Activated T-helper 1 cell treated with anti-CD3 and anti-CD28 coated beads, Interleukin-2, amount 50 U/mL, for 16 hours (primary cell): Measurements from ENCODE around the gene FARP1.
"Not testable (repeated sequence)": the region's sequence is repeated elsewhere in the genome, so short reads cannot be mapped to it uniquely, and the experiment has no call there.

Source experiments
- DNase-seq, 2 donors: peaks; one replicate each; pipeline ENCODE4 v3.0.0-alpha.2; 2020; ENCODE audit warnings: low read depth in 1 of 2, low spot score in 1 of 2

FARP1 gene

GRCh38 chr13:98352226-98352625 is 209.3 kb downstream of the FARP1 start:
- no peak for DNase-seq

GRCh38 chr13:98353750-98354149 is 210.9 kb downstream of the FARP1 start:
- no peak for DNase-seq

- DNase-seq, result no peak
Measured at GRCh38 chr13:98358937-98359336, 216.0 kb downstream of the FARP1 start.

DNA sequence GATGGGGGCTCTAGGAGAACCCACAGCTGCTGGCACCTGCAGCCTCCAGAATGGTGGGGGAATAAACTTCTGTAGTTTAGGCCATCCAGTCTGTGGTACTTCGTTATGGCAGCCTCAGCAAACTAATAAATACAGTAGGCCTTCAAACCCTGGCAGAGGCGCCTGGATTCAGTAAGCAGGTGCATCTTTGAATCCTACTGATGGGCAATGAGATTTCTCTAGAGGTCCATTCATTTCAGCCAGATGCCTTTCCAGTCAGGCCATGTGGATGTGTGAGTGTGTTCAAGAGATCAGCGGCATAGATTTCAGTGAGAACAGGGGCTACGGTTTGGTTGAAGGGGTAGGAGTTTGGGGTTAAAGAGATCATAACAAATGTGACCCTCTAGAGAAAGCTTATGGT is 217.7 kb downstream of the FARP1 start:
- DNase-seq, result no peak

DNA sequence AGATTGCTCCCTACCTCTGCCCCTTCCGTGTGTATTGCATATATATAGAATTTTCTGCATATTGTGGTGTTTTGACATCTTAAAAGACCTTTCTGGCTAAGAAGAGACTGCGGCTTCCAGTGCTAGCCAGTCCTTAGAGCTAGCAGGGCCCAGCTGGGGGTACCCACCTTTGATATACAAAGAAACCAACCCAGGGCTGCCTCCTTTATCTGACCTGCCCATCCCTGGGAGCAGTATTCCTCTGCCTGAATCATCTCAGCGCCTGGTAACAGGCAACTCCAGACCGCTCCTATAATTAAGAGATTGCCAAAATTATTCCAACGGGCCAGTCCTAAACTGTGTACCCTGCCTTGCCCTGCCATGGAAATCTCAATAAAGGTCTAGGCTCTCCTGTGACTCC is 220.4 kb downstream of the FARP1 start:
- no peak for DNase-seq

- DNase-seq, result no peak
Measured at GRCh38 chr13:98364179-98364578, 221.3 kb downstream of the FARP1 start.

- DNase-seq, result no peak
Measured at GRCh38 chr13:98364647-98365046, 221.8 kb downstream of the FARP1 start.

GRCh38 chr13:98365302-98365701 is 222.4 kb downstream of the FARP1 start:
- DNase-seq, result no peak

DNA sequence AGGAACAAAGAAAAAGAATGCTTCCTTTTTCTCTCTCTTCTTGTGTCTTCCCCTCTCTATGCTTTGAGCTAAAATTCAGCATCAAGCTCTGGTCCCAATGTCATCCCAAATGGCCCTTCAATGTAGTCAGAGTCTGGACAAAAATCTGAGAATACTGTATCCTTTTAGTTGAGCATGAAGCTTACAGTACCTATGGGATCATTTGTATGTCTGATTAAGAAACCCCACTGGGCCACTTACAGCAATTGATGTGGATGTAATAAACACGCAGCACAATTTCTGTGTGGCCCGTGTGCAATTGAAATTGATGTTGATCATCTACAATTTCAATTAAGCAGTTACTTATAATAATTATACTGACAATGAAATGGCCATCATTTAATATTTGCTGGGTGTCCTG is 223.1 kb downstream of the FARP1 start:
- DNase-seq, result no peak

DNA sequence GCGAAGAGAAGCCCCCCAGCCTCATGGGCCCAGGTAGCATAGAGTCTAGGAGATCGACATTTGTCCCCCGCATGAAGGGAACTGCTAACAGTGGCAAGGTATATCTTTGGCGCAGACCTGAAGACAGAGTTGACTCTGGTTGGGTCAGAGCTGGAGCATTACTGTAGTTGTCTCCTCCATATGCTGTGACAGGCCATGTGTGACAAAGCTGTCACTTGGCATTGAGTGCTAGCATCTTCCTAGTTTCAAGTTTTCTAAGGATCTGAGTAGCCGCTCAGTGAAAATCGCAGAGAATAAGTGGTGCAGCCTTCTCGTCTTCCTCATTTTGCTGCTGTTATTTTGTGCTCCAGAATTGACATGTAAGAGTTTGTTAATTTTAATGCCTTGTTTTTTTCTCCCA is 223.5 kb downstream of the FARP1 start:
- no peak for DNase-seq

- DNase-seq, result no peak
Measured at GRCh38 chr13:98366959-98367358, 224.1 kb downstream of the FARP1 start.

GRCh38 chr13:98368019-98368418 is 225.1 kb downstream of the FARP1 start:
- no peak for DNase-seq

DNA sequence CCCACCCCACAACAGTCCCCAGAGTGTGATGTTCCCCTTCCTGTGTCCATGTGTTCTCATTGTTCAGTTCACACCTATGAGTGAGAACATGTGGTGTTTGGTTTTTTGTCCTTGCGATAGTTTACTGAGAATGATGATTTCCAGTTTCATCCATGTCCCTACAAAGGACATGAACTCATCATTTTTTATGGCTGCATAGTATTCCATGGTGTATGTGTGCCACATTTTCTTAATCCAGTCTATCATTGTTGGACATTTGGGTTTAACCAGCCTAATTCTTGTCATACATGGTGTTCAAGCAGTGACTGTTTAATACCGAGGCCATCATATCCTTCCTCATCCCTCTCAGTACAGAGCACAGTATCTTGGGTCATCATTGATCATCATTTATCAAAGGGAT is 226.6 kb downstream of the FARP1 start:
- not testable (repeated sequence) for DNase-seq

- no peak for DNase-seq
Measured at GRCh38 chr13:98370261-98370660, 227.4 kb downstream of the FARP1 start.

DNA sequence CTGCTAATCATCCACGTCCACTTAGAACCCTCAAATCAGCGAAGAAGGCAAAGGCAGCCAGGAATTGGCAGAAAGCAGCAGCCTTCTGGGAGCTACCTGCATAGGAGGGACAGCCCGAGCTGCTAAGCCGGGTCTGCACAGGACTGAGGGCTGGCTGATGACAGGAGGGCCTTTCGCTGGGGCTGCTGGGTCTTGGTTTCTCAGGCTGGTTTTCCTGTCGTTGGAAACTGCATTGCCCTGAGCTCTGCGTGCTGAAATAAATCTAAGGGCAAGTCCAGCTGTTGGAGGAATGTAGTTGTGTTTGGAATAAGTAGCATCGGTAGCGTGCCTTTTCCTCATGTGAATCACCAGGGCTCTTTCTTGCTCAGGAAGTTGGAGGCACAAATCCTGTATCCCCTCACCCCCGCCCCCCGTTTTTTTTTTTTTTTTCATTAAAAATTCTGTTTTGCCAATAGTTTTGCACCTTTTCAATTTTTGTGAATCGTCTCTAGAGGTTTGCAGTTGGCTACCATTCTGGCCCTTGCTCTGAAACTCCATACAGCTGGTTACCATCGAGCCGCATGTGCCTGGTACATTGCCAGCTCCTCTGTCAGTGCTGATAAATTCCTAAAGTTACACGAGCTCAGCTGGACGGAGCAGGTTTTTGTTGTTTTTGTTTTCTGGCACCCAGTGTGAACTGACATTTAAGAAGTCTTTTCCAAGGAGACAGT is 228.1 kb downstream of the FARP1 start:
- no peak for DNase-seq

GRCh38 chr13:98371516-98372023 is 228.7 kb downstream of the FARP1 start:
- DNase-seq, result no peak

GRCh38 chr13:98372876-98373275 is 230.0 kb downstream of the FARP1 start:
- DNase-seq, result no peak

GRCh38 chr13:98374750-98375149 is 231.9 kb downstream of the FARP1 start:
- DNase-seq, result no peak

DNA sequence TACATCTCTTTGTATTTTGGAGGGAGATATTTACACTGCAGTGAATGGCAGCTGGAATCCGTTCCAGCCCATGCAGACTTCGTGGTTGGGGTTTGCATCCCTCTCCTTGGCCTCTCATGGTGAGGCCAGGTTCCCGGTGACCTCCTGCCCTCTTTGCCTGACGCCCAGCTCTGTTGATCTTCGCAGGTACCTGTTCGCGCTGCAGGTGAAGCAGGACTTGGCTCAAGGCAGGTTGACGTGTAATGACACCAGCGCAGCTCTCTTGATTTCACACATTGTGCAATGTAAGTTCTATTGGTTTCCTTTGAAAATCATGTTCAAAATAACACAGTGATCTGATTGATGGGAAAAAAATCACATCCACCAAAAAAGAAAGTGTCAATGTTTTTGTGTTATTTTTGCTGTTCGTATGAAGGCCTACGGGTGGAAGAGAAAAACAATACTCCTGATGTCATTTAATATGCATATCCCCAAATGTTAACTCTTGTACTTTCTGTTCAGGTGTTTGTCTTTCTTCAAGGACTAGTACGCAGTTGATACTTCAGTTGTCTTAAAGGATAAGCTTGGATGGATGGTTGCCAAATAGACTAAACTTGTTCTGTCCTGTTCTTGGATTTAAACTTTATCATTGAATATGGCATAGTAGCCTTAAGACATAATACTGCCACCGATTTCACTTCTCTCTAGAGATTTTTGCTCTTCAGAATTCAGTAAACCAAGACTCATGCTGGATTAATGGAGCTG is 234.9 kb downstream of the FARP1 start:
- DNase-seq, result no peak

GRCh38 chr13:98384739-98385138 is 241.8 kb downstream of the FARP1 start:
- DNase-seq, result no peak

GRCh38 chr13:98385606-98386005 is 242.7 kb downstream of the FARP1 start:
- no peak for DNase-seq

DNA sequence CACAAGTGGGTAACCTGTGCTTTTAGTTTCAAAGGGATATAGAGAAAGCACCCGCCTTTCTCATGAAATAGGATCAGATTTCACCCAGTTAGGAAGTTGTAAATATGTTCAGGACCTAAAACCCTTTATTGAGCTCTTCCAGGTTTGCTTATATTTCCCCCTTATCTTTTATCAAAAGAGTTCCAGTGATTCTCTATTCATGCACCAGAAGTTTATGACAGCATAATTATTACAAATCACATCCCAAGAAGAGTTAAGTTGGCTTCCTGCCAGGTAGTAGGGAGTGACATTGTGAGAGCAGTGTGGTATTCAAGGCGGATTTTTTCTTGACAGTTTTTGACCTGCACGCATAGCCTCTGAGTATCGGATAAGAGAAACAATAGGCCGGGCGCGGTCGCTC is 243.7 kb downstream of the FARP1 start:
- no peak for DNase-seq

DNA sequence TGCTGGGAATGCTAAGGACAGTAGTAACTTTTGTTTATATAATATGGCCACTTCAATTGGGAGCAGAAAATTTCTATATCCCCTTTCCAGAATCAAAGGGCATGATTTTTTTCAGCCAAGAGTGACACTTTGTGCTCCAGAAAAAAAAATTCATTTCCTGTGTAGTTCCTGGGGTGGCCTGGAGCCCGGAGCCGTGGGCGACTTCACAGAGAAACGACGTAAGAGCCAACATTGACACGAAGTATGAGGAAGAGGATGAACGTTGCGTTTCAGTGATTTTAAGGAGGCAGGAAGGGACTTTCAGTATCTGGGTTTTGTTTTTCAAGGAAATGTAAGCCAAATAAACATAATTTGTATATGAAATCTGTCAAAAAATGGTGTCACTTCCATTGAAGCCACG is 246.4 kb downstream of the FARP1 start:
- DNase-seq, result no peak
